ENCODE results near the gene VIL1.

VIL1 gene

GRCh38 chr2:218418717-218419458, at the start of gene VIL1:
TSS of gene VIL1 (plus strand) at chr2:218419123. CDS start at chr2:218423779, 4,656 bp downstream.
- Mint-ChIP-seq H3K9me3 (no peaks in the 10 kb centered on the region), H3K36me3 (ENCODE audit: low read depth) (no peaks in the 10 kb centered on the region), H3K27ac (no peak within 1 kb of the TSS), H3K4me1 (peaks cover 18% of the 10 kb centered on the region), H3K4me3 (no peak within 1 kb of the TSS), H3K27me3 (ENCODE audit: low read depth, poor library complexity) (peaks cover 39% of the 10 kb centered on the region)
- no peak for DNase-seq
- TF ChIP-seq CTCF (IDR thresholded peaks at IDR 0.05): no peak

- no peak for DNase-seq
- peaks cover 40% of the 10 kb centered on the region for H3K4me1 Mint-ChIP-seq
- no peak overlapping the region for H3K27ac Mint-ChIP-seq
- H3K36me3 Mint-ChIP-seq (ENCODE audit: low read depth): no peaks in the 10 kb centered on the region
- H3K4me3 Mint-ChIP-seq: no peak overlapping the region
- peaks cover 4% of the 10 kb centered on the region for H3K9me3 Mint-ChIP-seq
- TF ChIP-seq CTCF (IDR thresholded peaks at IDR 0.05): no peak
- H3K27me3 Mint-ChIP-seq (ENCODE audit: low read depth, poor library complexity): peaks cover 17% of the 10 kb centered on the region
Measured at GRCh38 chr2:218369330-218369729, 49.6 kb upstream of the VIL1 start.

- peaks cover 3% of the 10 kb centered on the region for H3K9me3 Mint-ChIP-seq
- peaks cover 33% of the 10 kb centered on the region for H3K4me1 Mint-ChIP-seq
- DNase-seq: no peak
- H3K27me3 Mint-ChIP-seq (ENCODE audit: low read depth, poor library complexity): peaks cover 21% of the 10 kb centered on the region
- H3K4me3 Mint-ChIP-seq: no peak overlapping the region
- TF ChIP-seq CTCF (IDR thresholded peaks at IDR 0.05): no peak
- no peaks in the 10 kb centered on the region for H3K36me3 Mint-ChIP-seq (ENCODE audit: low read depth)
- no peak overlapping the region for H3K27ac Mint-ChIP-seq
Measured at GRCh38 chr2:218370410-218371063, 48.4 kb upstream of the VIL1 start.

- Mint-ChIP-seq H3K4me3 (no peak overlapping the region), H3K4me1 (peaks cover 33% of the 10 kb centered on the region), H3K27me3 (ENCODE audit: low read depth, poor library complexity) (peaks cover 12% of the 10 kb centered on the region), H3K36me3 (ENCODE audit: low read depth) (no peaks in the 10 kb centered on the region), H3K9me3 (no peaks in the 10 kb centered on the region), H3K27ac (no peak overlapping the region)
- no peak for TF ChIP-seq CTCF (IDR thresholded peaks at IDR 0.05)
- DNase-seq: no peak
Measured at GRCh38 chr2:218371983-218372350, 47.0 kb upstream of the VIL1 start.

GRCh38 chr2:218374795-218375194, 44.1 kb upstream of the VIL1 start:
- H3K9me3 Mint-ChIP-seq: no peaks in the 10 kb centered on the region
- H3K4me1 Mint-ChIP-seq: peaks cover 22% of the 10 kb centered on the region
- H3K4me3 Mint-ChIP-seq: no peak overlapping the region
- peaks cover 25% of the 10 kb centered on the region for H3K27me3 Mint-ChIP-seq (ENCODE audit: low read depth, poor library complexity)
- no peak for DNase-seq
- no peak overlapping the region for H3K27ac Mint-ChIP-seq
- no peaks in the 10 kb centered on the region for H3K36me3 Mint-ChIP-seq (ENCODE audit: low read depth)
- no peak for TF ChIP-seq CTCF (IDR thresholded peaks at IDR 0.05)

GRCh38 chr2:218375212-218375611, 43.7 kb upstream of the VIL1 start:
- Mint-ChIP-seq H3K4me1 (peaks cover 18% of the 10 kb centered on the region), H3K36me3 (ENCODE audit: low read depth) (no peaks in the 10 kb centered on the region), H3K4me3 (no peak overlapping the region), H3K27me3 (ENCODE audit: low read depth, poor library complexity) (peaks cover 25% of the 10 kb centered on the region), H3K27ac (no peak overlapping the region), H3K9me3 (no peaks in the 10 kb centered on the region)
- no peak for DNase-seq
- no peak for TF ChIP-seq CTCF (IDR thresholded peaks at IDR 0.05)
